ENCODE measurements around the gene DYNLL1. TPM values are rescaled to one million over a fixed set of nuclear protein-coding genes. Genes with fewer than 3 reads are reported as not detected.

DYNLL1 gene
- polyA plus RNA-seq, 2 donors, result 1,023 to 1,071 TPM

GRCh38 chr12:120472521-120472920, 23.4 kb upstream of the DYNLL1 start:
- peaks cover 0 to 7% of the 10 kb centered on the region in 2 donors for H3K4me1 ChIP-seq (ENCODE audit: control insufficient read depth in 2 of 2, insufficient read depth in 2 of 2, low read length in 1 of 2)
- H3K4me3 ChIP-seq (ENCODE audit: low read depth in 1 of 2, low read length in 2 of 2), result no peak overlapping the region
- H3K27ac ChIP-seq (ENCODE audit: low read depth in 2 of 2, low read length in 1 of 2), result no peak overlapping the region
- no peaks in the 10 kb centered on the region for H3K36me3 ChIP-seq (ENCODE audit: control insufficient read depth in 2 of 2, insufficient read depth in 2 of 2, low read length in 1 of 2)
- no peaks in the 10 kb centered on the region for H3K27me3 ChIP-seq (ENCODE audit: control insufficient read depth in 1 of 2, insufficient read depth in 2 of 2, low read length in 2 of 2)
- H3K9me3 ChIP-seq (ENCODE audit: control insufficient read depth in 2 of 2, insufficient read depth in 1 of 2, low read depth in 1 of 2, low read length in 1 of 2), result no peaks in the 10 kb centered on the region

GRCh38 chr12:120473807-120474615, 21.9 kb upstream of the DYNLL1 start:
- H3K4me1 ChIP-seq (ENCODE audit: control insufficient read depth in 2 of 2, insufficient read depth in 2 of 2, low read length in 1 of 2), result peaks cover 0 to 5% of the 10 kb centered on the region in 2 donors
- no peaks in the 10 kb centered on the region for H3K27me3 ChIP-seq (ENCODE audit: control insufficient read depth in 1 of 2, insufficient read depth in 2 of 2, low read length in 2 of 2)
- H3K27ac ChIP-seq (ENCODE audit: low read depth in 2 of 2, low read length in 1 of 2), result peak overlapping the region; percentile 88
- no peaks in the 10 kb centered on the region for H3K9me3 ChIP-seq (ENCODE audit: control insufficient read depth in 2 of 2, insufficient read depth in 1 of 2, low read depth in 1 of 2, low read length in 1 of 2)
- H3K36me3 ChIP-seq (ENCODE audit: control insufficient read depth in 2 of 2, insufficient read depth in 2 of 2, low read length in 1 of 2), result no peaks in the 10 kb centered on the region
- WGBS, 2 donors, result 52 to 60% methylated on average over 6 of the region's 6 CpGs
- no peak overlapping the region for H3K4me3 ChIP-seq (ENCODE audit: low read depth in 1 of 2, low read length in 2 of 2)

- H3K27me3 ChIP-seq (ENCODE audit: control insufficient read depth in 1 of 2, insufficient read depth in 2 of 2, low read length in 2 of 2), result no peaks in the 10 kb centered on the region
- 11 to 13% methylated on average over 2 of the region's 2 CpGs for WGBS, 2 donors
- peaks cover 0 to 5% of the 10 kb centered on the region in 2 donors for H3K4me1 ChIP-seq (ENCODE audit: control insufficient read depth in 2 of 2, insufficient read depth in 2 of 2, low read length in 1 of 2)
- H3K27ac ChIP-seq (ENCODE audit: low read depth in 2 of 2, low read length in 1 of 2), result peak overlapping the region; percentile 60 to 88
- no peak overlapping the region for H3K4me3 ChIP-seq (ENCODE audit: low read depth in 1 of 2, low read length in 2 of 2)
- H3K9me3 ChIP-seq (ENCODE audit: control insufficient read depth in 2 of 2, insufficient read depth in 1 of 2, low read depth in 1 of 2, low read length in 1 of 2), result no peaks in the 10 kb centered on the region
- H3K36me3 ChIP-seq (ENCODE audit: control insufficient read depth in 2 of 2, insufficient read depth in 2 of 2, low read length in 1 of 2), result no peaks in the 10 kb centered on the region
Measured at GRCh38 chr12:120474616-120474960, 21.3 kb upstream of the DYNLL1 start.

- Histone ChIP-seq H3K4me1 (ENCODE audit: control insufficient read depth in 2 of 2, insufficient read depth in 2 of 2, low read length in 1 of 2) (no peaks in the 10 kb centered on the region), H3K9me3 (ENCODE audit: control insufficient read depth in 2 of 2, insufficient read depth in 1 of 2, low read depth in 1 of 2, low read length in 1 of 2) (no peaks in the 10 kb centered on the region), H3K4me3 (ENCODE audit: low read depth in 1 of 2, low read length in 2 of 2) (no peak overlapping the region), H3K27ac (ENCODE audit: low read depth in 2 of 2, low read length in 1 of 2) (no peak overlapping the region), H3K27me3 (ENCODE audit: control insufficient read depth in 1 of 2, insufficient read depth in 2 of 2, low read length in 2 of 2) (no peaks in the 10 kb centered on the region), H3K36me3 (ENCODE audit: control insufficient read depth in 2 of 2, insufficient read depth in 2 of 2, low read length in 1 of 2) (no peaks in the 10 kb centered on the region)
- WGBS, 2 donors, result 97 to 98% methylated on average over 1 of the region's 1 CpG
Measured at GRCh38 chr12:120475643-120476042, 20.3 kb upstream of the DYNLL1 start.

- Histone ChIP-seq H3K9me3 (ENCODE audit: control insufficient read depth in 2 of 2, insufficient read depth in 1 of 2, low read depth in 1 of 2, low read length in 1 of 2) (no peaks in the 10 kb centered on the region), H3K4me3 (ENCODE audit: low read depth in 1 of 2, low read length in 2 of 2) (no peak overlapping the region), H3K27ac (ENCODE audit: low read depth in 2 of 2, low read length in 1 of 2) (peak overlapping the region; percentile 47 to 68), H3K27me3 (ENCODE audit: control insufficient read depth in 1 of 2, insufficient read depth in 2 of 2, low read length in 2 of 2) (no peaks in the 10 kb centered on the region), H3K36me3 (ENCODE audit: control insufficient read depth in 2 of 2, insufficient read depth in 2 of 2, low read length in 1 of 2) (no peaks in the 10 kb centered on the region), H3K4me1 (ENCODE audit: control insufficient read depth in 2 of 2, insufficient read depth in 2 of 2, low read length in 1 of 2) (no peaks in the 10 kb centered on the region)
- WGBS, 2 donors, result 83 to 94% methylated on average over 1 of the region's 1 CpG
Measured at GRCh38 chr12:120479458-120479857, 16.5 kb upstream of the DYNLL1 start.

GRCh38 chr12:120480211-120480610, 15.7 kb upstream of the DYNLL1 start:
- no peak overlapping the region for H3K4me3 ChIP-seq (ENCODE audit: low read depth in 1 of 2, low read length in 2 of 2)
- no peaks in the 10 kb centered on the region for H3K27me3 ChIP-seq (ENCODE audit: control insufficient read depth in 1 of 2, insufficient read depth in 2 of 2, low read length in 2 of 2)
- WGBS, 2 donors, result 69 to 81% methylated on average over 1 of the region's 1 CpG
- H3K4me1 ChIP-seq (ENCODE audit: control insufficient read depth in 2 of 2, insufficient read depth in 2 of 2, low read length in 1 of 2), result no peaks in the 10 kb centered on the region
- no peaks in the 10 kb centered on the region for H3K36me3 ChIP-seq (ENCODE audit: control insufficient read depth in 2 of 2, insufficient read depth in 2 of 2, low read length in 1 of 2)
- peak overlapping the region in 1 of 2 donors; percentile 68 for H3K27ac ChIP-seq (ENCODE audit: low read depth in 2 of 2, low read length in 1 of 2)
- no peaks in the 10 kb centered on the region for H3K9me3 ChIP-seq (ENCODE audit: control insufficient read depth in 2 of 2, insufficient read depth in 1 of 2, low read depth in 1 of 2, low read length in 1 of 2)

GRCh38 chr12:120481022-120481767, 14.7 kb upstream of the DYNLL1 start:
- H3K9me3 ChIP-seq (ENCODE audit: control insufficient read depth in 2 of 2, insufficient read depth in 1 of 2, low read depth in 1 of 2, low read length in 1 of 2), result no peaks in the 10 kb centered on the region
- no peak overlapping the region for H3K4me3 ChIP-seq (ENCODE audit: low read depth in 1 of 2, low read length in 2 of 2)
- H3K36me3 ChIP-seq (ENCODE audit: control insufficient read depth in 2 of 2, insufficient read depth in 2 of 2, low read length in 1 of 2), result no peaks in the 10 kb centered on the region
- H3K27me3 ChIP-seq (ENCODE audit: control insufficient read depth in 1 of 2, insufficient read depth in 2 of 2, low read length in 2 of 2), result no peaks in the 10 kb centered on the region
- no peak overlapping the region for H3K27ac ChIP-seq (ENCODE audit: low read depth in 2 of 2, low read length in 1 of 2)
- WGBS, 2 donors, result 92 to 95% methylated on average over 9 of the region's 9 CpGs
- H3K4me1 ChIP-seq (ENCODE audit: control insufficient read depth in 2 of 2, insufficient read depth in 2 of 2, low read length in 1 of 2), result no peaks in the 10 kb centered on the region

- Histone ChIP-seq H3K27me3 (ENCODE audit: control insufficient read depth in 1 of 2, insufficient read depth in 2 of 2, low read length in 2 of 2) (no peaks in the 10 kb centered on the region), H3K36me3 (ENCODE audit: control insufficient read depth in 2 of 2, insufficient read depth in 2 of 2, low read length in 1 of 2) (no peaks in the 10 kb centered on the region), H3K4me1 (ENCODE audit: control insufficient read depth in 2 of 2, insufficient read depth in 2 of 2, low read length in 1 of 2) (no peaks in the 10 kb centered on the region), H3K9me3 (ENCODE audit: control insufficient read depth in 2 of 2, insufficient read depth in 1 of 2, low read depth in 1 of 2, low read length in 1 of 2) (no peaks in the 10 kb centered on the region), H3K27ac (ENCODE audit: low read depth in 2 of 2, low read length in 1 of 2) (no peak overlapping the region), H3K4me3 (ENCODE audit: low read depth in 1 of 2, low read length in 2 of 2) (no peak overlapping the region)
- WGBS, 2 donors, result 85 to 100% methylated on average over 1 of the region's 1 CpG
Measured at GRCh38 chr12:120483621-120484020, 12.3 kb upstream of the DYNLL1 start.

GRCh38 chr12:120485961-120486881, 9.7 kb upstream of the DYNLL1 start:
- 91 to 93% methylated on average over 7 of the region's 7 CpGs for WGBS, 2 donors
- H3K36me3 ChIP-seq (ENCODE audit: control insufficient read depth in 2 of 2, insufficient read depth in 2 of 2, low read length in 1 of 2), result peaks cover under 1 to 3% of the 10 kb centered on the region in 2 donors

More at GRCh38 chr12:120485961-120486881, 9.7 kb upstream of the DYNLL1 start:
- H3K4me1 ChIP-seq (ENCODE audit: control insufficient read depth in 2 of 2, insufficient read depth in 2 of 2, low read length in 1 of 2), result peaks cover 0 to 2% of the 10 kb centered on the region in 2 donors
- H3K4me3 ChIP-seq (ENCODE audit: low read depth in 1 of 2, low read length in 2 of 2), result no peak overlapping the region
- H3K27ac ChIP-seq (ENCODE audit: low read depth in 2 of 2, low read length in 1 of 2), result no peak overlapping the region
- no peaks in the 10 kb centered on the region for H3K27me3 ChIP-seq (ENCODE audit: control insufficient read depth in 1 of 2, insufficient read depth in 2 of 2, low read length in 2 of 2)
- H3K9me3 ChIP-seq (ENCODE audit: control insufficient read depth in 2 of 2, insufficient read depth in 1 of 2, low read depth in 1 of 2, low read length in 1 of 2), result no peaks in the 10 kb centered on the region
